Measurements from ENCODE around the gene TBX2.

TBX2 gene

GRCh38 chr17:61453566-61454380, 54.1 kb downstream of the TBX2 start:
- DNase-seq (ENCODE audit: low read depth in 2 of 2) = no peak

- no peak for DNase-seq (ENCODE audit: low read depth in 2 of 2)
These were observed 55.0 kb downstream of the TBX2 start for GRCh38 chr17:61454381-61455323.

- DNase-seq (ENCODE audit: low read depth in 2 of 2) = no peak
These were observed 55.8 kb downstream of the TBX2 start for GRCh38 chr17:61455324-61456060.

- DNase-seq (ENCODE audit: low read depth in 2 of 2) = no peak
These were observed 56.5 kb downstream of the TBX2 start for GRCh38 chr17:61456061-61456681.

- DNase-seq (ENCODE audit: low read depth in 2 of 2) = no peak
These were observed 57.1 kb downstream of the TBX2 start for GRCh38 chr17:61456688-61457225.

GRCh38 chr17:61457226-61457983, 57.8 kb downstream of the TBX2 start:
- DNase-seq (ENCODE audit: low read depth in 2 of 2) = no peak

- DNase-seq (ENCODE audit: low read depth in 2 of 2) = no peak
These were observed 58.4 kb downstream of the TBX2 start for GRCh38 chr17:61458000-61458399.

- DNase-seq (ENCODE audit: low read depth in 2 of 2) = no peak
These were observed 58.9 kb downstream of the TBX2 start for GRCh38 chr17:61458421-61459141.

Data from stimulated activated CD8-positive, alpha-beta memory T cell treated with anti-CD3 and anti-CD28 coated beads, Interleukin-15, amount 100 ng/mL, for 4 hours (primary cell).